Type B pancreatic cell (in vitro differentiated cells): ENCODE measurements around the gene THRAP3. TPM values are rescaled to one million over a fixed set of nuclear protein-coding genes. Genes with fewer than 3 reads are reported as not detected.

Experiments used
- DNase-seq: peaks from one replicate; pipeline ENCODE4 v3.0.0; 2021; ENCODE audit warnings: mixed read lengths; ENCODE audit not compliant: unreplicated experiment; ENCODE audit errors: extremely low spot score
- H3K27ac Mint-ChIP-seq: 2 replicates; pipeline ENCODE4 v1.8.0; 2021; ENCODE audit warnings: mild to moderate bottlenecking, mixed read lengths
- H3K27me3 Mint-ChIP-seq: 2 replicates; pipeline ENCODE4 v1.8.0; 2021; ENCODE audit warnings: mixed read lengths
- H3K36me3 Mint-ChIP-seq: 2 replicates; pipeline ENCODE4 v1.8.0; 2021; ENCODE audit warnings: mixed read lengths
- H3K4me1 Mint-ChIP-seq: one replicate; pipeline ENCODE4 v1.8.0; 2021; ENCODE audit warnings: mixed read lengths; ENCODE audit not compliant: unreplicated experiment
- H3K4me3 Mint-ChIP-seq: 2 replicates; pipeline ENCODE4 v1.8.0; 2021; ENCODE audit warnings: mild to moderate bottlenecking, mixed read lengths
- H3K9me3 Mint-ChIP-seq: 2 replicates; pipeline ENCODE4 v1.8.0; 2021; ENCODE audit warnings: mixed read lengths
- CTCF ChIP-seq: fragments of 200-600 bp; sonication (generic); conservative IDR thresholded peaks from 2 replicates; pipeline ENCODE4 v1.5.0; 2021; ENCODE audit warnings: antibody characterized with exemption, mild to moderate bottlenecking
- total RNA-seq: library from RNA; stranded (reverse); gene quantifications from 2 replicates; pipeline ENCODE4 v1.2.1, GENCODE V29; 2021; ENCODE audit warnings: low replicate concordance

Gene THRAP3
- total RNA-seq, 1 donor from 2014 or later = 135 TPM

DNA sequence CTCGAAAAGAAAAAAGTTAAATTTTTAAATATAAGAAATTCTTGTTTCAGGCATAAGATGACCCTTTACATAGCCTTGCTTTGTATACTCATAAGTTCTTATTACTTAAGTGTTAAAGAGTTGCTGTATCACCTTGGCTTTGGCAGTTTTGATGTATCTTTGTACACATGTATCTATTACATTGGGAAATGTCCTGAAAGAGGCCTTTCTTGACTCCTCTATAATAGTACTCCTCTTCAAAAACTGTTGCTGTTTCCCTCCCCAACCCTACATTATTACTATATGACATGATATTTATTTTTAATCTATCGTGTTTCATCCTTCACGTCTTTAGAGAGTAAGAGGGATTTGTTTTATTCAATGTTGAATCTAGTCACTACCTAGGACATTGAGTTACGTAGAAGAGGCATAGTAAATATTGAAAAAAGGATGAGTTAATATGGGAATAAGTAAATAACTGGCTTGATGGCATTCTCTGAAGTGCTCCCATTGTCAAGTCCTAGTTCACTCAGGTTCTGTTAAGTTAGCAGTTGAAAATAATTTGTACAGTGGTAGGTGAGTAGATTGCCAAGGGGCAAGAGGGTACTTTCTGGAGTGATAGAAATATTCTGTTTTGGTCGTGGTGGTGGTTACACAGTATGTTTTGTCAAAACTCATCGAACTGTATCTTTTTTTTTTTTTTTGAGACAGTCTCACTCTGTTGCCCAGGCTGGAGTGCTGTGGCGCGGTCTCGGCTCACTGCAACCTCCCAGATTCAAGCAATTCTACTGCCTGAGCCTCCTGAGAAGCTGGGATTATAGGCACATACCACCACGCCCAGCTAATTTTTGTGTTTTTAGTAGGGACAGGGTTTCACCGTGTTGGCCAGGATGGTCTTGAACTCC lies 8.2 kb downstream of the THRAP3 start:
- Mint-ChIP-seq H3K36me3 (peaks cover 25% of the 10 kb centered on the region), H3K9me3 (no peaks in the 10 kb centered on the region), H3K27ac (peak overlapping the region; percentile 52), H3K4me1 (peaks cover 16% of the 10 kb centered on the region), H3K27me3 (no peaks in the 10 kb centered on the region), H3K4me3 (no peak overlapping the region)
- no peak for TF ChIP-seq CTCF
- DNase-seq = no peak

- H3K9me3 Mint-ChIP-seq = no peaks in the 10 kb centered on the region
Measured at GRCh38 chr1:36236302-36236701, 12.1 kb downstream of the THRAP3 start.

GRCh38 chr1:36238433-36238832 lies 14.2 kb downstream of the THRAP3 start:
- Mint-ChIP-seq H3K4me3 (no peak overlapping the region), H3K36me3 (peaks cover 22% of the 10 kb centered on the region), H3K4me1 (peaks cover 23% of the 10 kb centered on the region), H3K27me3 (no peaks in the 10 kb centered on the region), H3K9me3 (no peaks in the 10 kb centered on the region), H3K27ac (peak overlapping the region; percentile 33)
- no peak for DNase-seq
- no peak for TF ChIP-seq CTCF

More at GRCh38 chr1:36236302-36236701, 12.1 kb downstream of the THRAP3 start:
- no peak overlapping the region for H3K4me3 Mint-ChIP-seq
- no peak for TF ChIP-seq CTCF
- DNase-seq = no peak
- no peaks in the 10 kb centered on the region for H3K27me3 Mint-ChIP-seq
- H3K36me3 Mint-ChIP-seq = peaks cover 26% of the 10 kb centered on the region
- peaks cover 28% of the 10 kb centered on the region for H3K4me1 Mint-ChIP-seq
- H3K27ac Mint-ChIP-seq = peak overlapping the region; percentile 69

GRCh38 chr1:36239941-36240637 lies 15.8 kb downstream of the THRAP3 start:
- peaks cover 23% of the 10 kb centered on the region for H3K4me1 Mint-ChIP-seq
- H3K9me3 Mint-ChIP-seq = no peaks in the 10 kb centered on the region
- H3K27me3 Mint-ChIP-seq = no peaks in the 10 kb centered on the region
- peaks cover 26% of the 10 kb centered on the region for H3K36me3 Mint-ChIP-seq
- no peak for TF ChIP-seq CTCF
- H3K4me3 Mint-ChIP-seq = peak overlapping the region; percentile 45
- H3K27ac Mint-ChIP-seq = peak overlapping the region; percentile 70
- no peak for DNase-seq

- Mint-ChIP-seq H3K4me1 (peaks cover 16% of the 10 kb centered on the region), H3K9me3 (peaks cover 6% of the 10 kb centered on the region), H3K36me3 (peaks cover 26% of the 10 kb centered on the region), H3K27me3 (no peaks in the 10 kb centered on the region), H3K27ac (no peak overlapping the region), H3K4me3 (no peak overlapping the region)
- no peak for TF ChIP-seq CTCF
- DNase-seq = no peak
Measured at GRCh38 chr1:36247538-36247937, 23.3 kb downstream of the THRAP3 start.
